Upper lobe of left lung (tissue), 6 donors: ENCODE results near the gene LRIT2. TPM values are rescaled to one million over a fixed set of nuclear protein-coding genes. Genes with fewer than 3 reads are reported as not detected.
"Not testable (repeated sequence)": the region's sequence is repeated elsewhere in the genome, so short reads cannot be mapped to it uniquely, and the experiment has no call there.

Experiments used
- ATAC-seq, 2 donors: fragments of 200-7000 bp; cut with Tn5 transposase; one replicate each; pipeline ENCODE4 v1.9.1; 2022; ENCODE audit warnings: mild to moderate bottlenecking in 2 of 2, moderate library complexity in 2 of 2; ENCODE audit not compliant: low FRiP score in 2 of 2
- DNase-seq, 2 donors: peaks; one replicate each; pipeline ENCODE4 v3.0.0-alpha.2; 2019 to 2020
- H3K27ac ChIP-seq, 4 donors: fragments of 200-600 bp; sonication (generic); one replicate each; pipeline ENCODE4 v1.5.1; 2016 to 2019
- H3K27me3 ChIP-seq, 4 donors: fragments of 200-600 bp; sonication (generic); one replicate each; pipeline ENCODE4 v1.5.1; 2017 to 2019
- H3K36me3 ChIP-seq, 4 donors: fragments of 200-600 bp; sonication (generic); one replicate each; pipeline ENCODE4 v1.5.1; 2016 to 2019
- H3K4me1 ChIP-seq, 4 donors: fragments of 200-600 bp; sonication (generic); one replicate each; pipeline ENCODE4 v1.5.1; 2018 to 2019
- H3K4me3 ChIP-seq, 4 donors: fragments of 200-600 bp; sonication (generic); one replicate each; pipeline ENCODE4 v1.5.1; 2017 to 2019; ENCODE audit warnings: mild to moderate bottlenecking in 2 of 4, moderate library complexity in 1 of 4
- H3K9me3 ChIP-seq, 4 donors: fragments of 200-600 bp; sonication (generic); one replicate each; pipeline ENCODE4 v1.5.1; 2018 to 2019
- CTCF ChIP-seq, 6 experiments: fragments of 450-650 bp in 4 of 6; fragments of 200-600 bp in 2 of 6; sonication (generic) in 2 of 6; IDR thresholded peaks; one replicate each; pipeline ENCODE4 v1.5.1; 2016 to 2019; ENCODE audit warnings: antibody characterized with exemption in 6 of 6
- EP300 ChIP-seq, 4 donors: sonication (generic); formaldehyde crosslinking; IDR thresholded peaks; one replicate each; pipeline ENCODE4 v1.5.1; 2017; ENCODE audit warnings: antibody characterized with exemption in 4 of 4, control low read depth in 2 of 4
- POLR2A ChIP-seq, 4 donors: fragments of 450-650 bp; IDR thresholded peaks; one replicate each; pipeline ENCODE4 v1.5.1; 2016 to 2017; ENCODE audit warnings: antibody characterized with exemption in 4 of 4, mild to moderate bottlenecking in 2 of 4
- POLR2AphosphoS5 ChIP-seq, 2 donors: sonication (generic); formaldehyde crosslinking; IDR thresholded peaks; one replicate each; pipeline ENCODE4 v1.5.1; 2017; ENCODE audit warnings: antibody characterized with exemption in 2 of 2
- WGBS, 2 donors: methylation state at CpG; one replicate each; pipeline ENCODE4 v1.1.5; 2017 to 2018; 5-methylcytosine and 5-hydroxymethylcytosine counted together
- total RNA-seq, 6 donors: library from RNA; depleted of rRNA in 4 of 6; stranded (reverse); fragments of >200 nt in 4 of 6; gene quantifications; one replicate each; pipeline versions ENCODE4 v1.1.0 to v1.2.1, GENCODE V29; 2016 to 2021
- donor health status: DM: no; HTN: no; CAD: no; lungs with moderate emphysema.
- donor health status: DM: no; HTN: yes; CAD: no; lungs with severe emphysema.

Gene LRIT2
- total RNA-seq, 6 donors from 2014 or later, result not detected

- H3K36me3 ChIP-seq, result no peaks in the 10 kb centered on the region
- ATAC-seq (no peak), DNase-seq (no peak)
- H3K4me3 ChIP-seq, result no peak overlapping the region
- H3K27ac ChIP-seq, result no peak overlapping the region
- H3K27me3 ChIP-seq, result peaks cover 0 to 17% (median 9%) of the 10 kb centered on the region in 4 donors
- no peaks in the 10 kb centered on the region for H3K9me3 ChIP-seq
- no peak for TF ChIP-seq EP300 (IDR thresholded peaks at IDR 0.05)
- no peak for TF ChIP-seq POLR2AphosphoS5 (IDR thresholded peaks at IDR 0.05)
- TF ChIP-seq POLR2A (IDR thresholded peaks at IDR 0.05), result no peak
- TF ChIP-seq CTCF (IDR thresholded peaks at IDR 0.05), result no peak
- WGBS, 2 donors, result 83 to 85% methylated on average over 2 to 3 of the region's 3 CpGs
- peaks cover 5 to 15% (median 12%) of the 10 kb centered on the region in 4 donors for H3K4me1 ChIP-seq
Measured at GRCh38 chr10:84190621-84191020, 34.7 kb downstream of the LRIT2 start.

- TF ChIP-seq EP300 (IDR thresholded peaks at IDR 0.05) (no peak), POLR2A (IDR thresholded peaks at IDR 0.05) (no peak), CTCF (IDR thresholded peaks at IDR 0.05) (no peak), POLR2AphosphoS5 (IDR thresholded peaks at IDR 0.05) (no peak)
- WGBS, 2 donors, result 72 to 100% methylated on average over 1 to 3 of the region's 3 CpGs
- Histone ChIP-seq H3K9me3 (no peaks in the 10 kb centered on the region), H3K27ac (no peak overlapping the region), H3K4me1 (no peaks in the 10 kb centered on the region), H3K27me3 (peaks cover 0 to under 1% (median 0%) of the 10 kb centered on the region in 4 donors), H3K36me3 (no peaks in the 10 kb centered on the region), H3K4me3 (no peak overlapping the region)
- DNase-seq, result no peak
- ATAC-seq, result no peak
Measured at GRCh38 chr10:84188815-84189214, 36.5 kb downstream of the LRIT2 start.

- no peaks in the 10 kb centered on the region for H3K36me3 ChIP-seq
- ATAC-seq (no peak), DNase-seq (no peak)
- H3K27me3 ChIP-seq, result no peaks in the 10 kb centered on the region
- H3K4me3 ChIP-seq, result no peak overlapping the region
- 64 to 77% methylated on average over 6 to 11 of the region's 11 CpGs for WGBS, 2 donors
- no peak overlapping the region for H3K27ac ChIP-seq
- TF ChIP-seq POLR2AphosphoS5 (IDR thresholded peaks at IDR 0.05), result no peak
- TF ChIP-seq EP300 (IDR thresholded peaks at IDR 0.05), result no peak
- no peak for TF ChIP-seq CTCF (IDR thresholded peaks at IDR 0.05)
- TF ChIP-seq POLR2A (IDR thresholded peaks at IDR 0.05), result no peak
- no peaks in the 10 kb centered on the region for H3K4me1 ChIP-seq
- no peaks in the 10 kb centered on the region for H3K9me3 ChIP-seq
Measured at GRCh38 chr10:84185526-84186175, 39.7 kb downstream of the LRIT2 start.

- Histone ChIP-seq H3K9me3 (no peaks in the 10 kb centered on the region), H3K27ac (no peak overlapping the region), H3K36me3 (no peaks in the 10 kb centered on the region), H3K27me3 (no peaks in the 10 kb centered on the region), H3K4me3 (no peak overlapping the region), H3K4me1 (no peaks in the 10 kb centered on the region)
- ATAC-seq (no peak), DNase-seq (no peak)
- TF ChIP-seq POLR2A (IDR thresholded peaks at IDR 0.05) (no peak), EP300 (IDR thresholded peaks at IDR 0.05) (no peak), CTCF (IDR thresholded peaks at IDR 0.05) (no peak), POLR2AphosphoS5 (IDR thresholded peaks at IDR 0.05) (no peak)
- 67 to 68% methylated on average over 4 of the region's 4 CpGs for WGBS, 2 donors
Measured at GRCh38 chr10:84184517-84184916, 40.8 kb downstream of the LRIT2 start.

GRCh38 chr10:84181631-84182030 lies 43.7 kb downstream of the LRIT2 start:
- WGBS, 2 donors, result 90 to 92% methylated on average over 3 of the region's 5 CpGs
- TF ChIP-seq POLR2AphosphoS5 (IDR thresholded peaks at IDR 0.05), result no peak
- no peak for TF ChIP-seq POLR2A (IDR thresholded peaks at IDR 0.05)
- TF ChIP-seq CTCF (IDR thresholded peaks at IDR 0.05), result no peak
- no peak for TF ChIP-seq EP300 (IDR thresholded peaks at IDR 0.05)

GRCh38 chr10:84180386-84180785 lies 45.0 kb downstream of the LRIT2 start:
- not testable (repeated sequence) for ATAC-seq, H3K4me3 ChIP-seq, H3K9me3 ChIP-seq, H3K4me1 ChIP-seq, H3K27ac ChIP-seq, H3K36me3 ChIP-seq, H3K27me3 ChIP-seq
- WGBS, 2 donors, result 90 to 93% methylated on average over 6 to 17 of the region's 22 CpGs
- DNase-seq, result peak in 1 of 2 donors; percentile 73

More at GRCh38 chr10:84181631-84182030, 43.7 kb downstream of the LRIT2 start:
- Histone ChIP-seq H3K27ac (no peak overlapping the region), H3K27me3 (no peaks in the 10 kb centered on the region), H3K4me1 (no peaks in the 10 kb centered on the region), H3K4me3 (no peak overlapping the region), H3K9me3 (no peaks in the 10 kb centered on the region), H3K36me3 (no peaks in the 10 kb centered on the region)
- no peak for DNase-seq
- no peak for ATAC-seq
